HG03039 (cell line): ENCODE results near the gene TSC2.
"Not testable (repeated sequence)": the region's sequence is repeated elsewhere in the genome, so short reads cannot be mapped to it uniquely, and the experiment has no call there.

ENCODE experiments used
- ATAC-seq: cut with Tn5 transposase; IDR thresholded peaks from one replicate; pipeline ENCODE4 v1.9.1; 2021; ENCODE audit warnings: mild to moderate bottlenecking, moderate library complexity; ENCODE audit not compliant: unreplicated experiment

The TSC2 gene

GRCh38 chr16:2084895-2085625 is 37.3 kb downstream of the TSC2 start:
- ATAC-seq = no peak

GRCh38 chr16:2085669-2086068 is 37.9 kb downstream of the TSC2 start:
- no peak for ATAC-seq

- ATAC-seq = no peak
Observed at GRCh38 chr16:2086106-2086742, 38.4 kb downstream of the TSC2 start.

GRCh38 chr16:2086812-2087747 is 39.3 kb downstream of the TSC2 start:
- no peak for ATAC-seq

- ATAC-seq = no peak
Observed at GRCh38 chr16:2087748-2088631, 40.2 kb downstream of the TSC2 start.

GRCh38 chr16:2088759-2089358 is 41.1 kb downstream of the TSC2 start:
- ATAC-seq = no peak

- no peak for ATAC-seq
Observed at GRCh38 chr16:2089706-2090480, 42.1 kb downstream of the TSC2 start.

- ATAC-seq = no peak
Observed at GRCh38 chr16:2090481-2090776, 42.6 kb downstream of the TSC2 start.

GRCh38 chr16:2090777-2091546 is 43.2 kb downstream of the TSC2 start:
- ATAC-seq = no peak

- no peak for ATAC-seq
Observed at GRCh38 chr16:2091547-2092255, 43.9 kb downstream of the TSC2 start.

- ATAC-seq = no peak
Observed at GRCh38 chr16:2092256-2092620, 44.5 kb downstream of the TSC2 start.

- ATAC-seq = no peak
Observed at GRCh38 chr16:2092866-2093265, 45.1 kb downstream of the TSC2 start.

- no peak for ATAC-seq
Observed at GRCh38 chr16:2093793-2094192, 46.0 kb downstream of the TSC2 start.

- no peak for ATAC-seq
Observed at GRCh38 chr16:2095315-2095853, 47.6 kb downstream of the TSC2 start.

- no peak for ATAC-seq
Observed at GRCh38 chr16:2095918-2096582, 48.3 kb downstream of the TSC2 start.

GRCh38 chr16:2096853-2097595 is 49.2 kb downstream of the TSC2 start:
- ATAC-seq = no peak

- ATAC-seq = not testable (repeated sequence)
Observed at GRCh38 chr16:2097689-2098088, 49.9 kb downstream of the TSC2 start.
